Mesenchymal stem cell (in vitro differentiated cells and primary cell): ENCODE measurements around the gene HPS3.

Experiments used
- DNase-seq: peaks from one replicate; pipeline ENCODE4 v3.0.0-alpha.2; 2013
- H2AFZ ChIP-seq: one replicate; pipeline ENCODE4 v1.6.1; 2013; ENCODE audit warnings: low read depth, mild to moderate bottlenecking, control low read depth, inconsistent platforms, low read length, moderate library complexity
- H2AK5ac ChIP-seq: 2 replicates; pipeline ENCODE4 v1.6.1; 2013; ENCODE audit warnings: low read length, moderate library complexity, mild to moderate bottlenecking, inconsistent platforms; ENCODE audit not compliant: severe bottlenecking
- H2BK120ac ChIP-seq: one replicate; pipeline ENCODE4 v1.6.1; 2013; ENCODE audit warnings: low read depth, mild to moderate bottlenecking, inconsistent platforms, low read length, moderate library complexity
- H2BK12ac ChIP-seq, 2 experiments: one replicate each; pipeline ENCODE4 v1.6.1; 2013; ENCODE audit warnings: inconsistent platforms in 2 of 2, low read length in 2 of 2, mild to moderate bottlenecking in 2 of 2, moderate library complexity in 2 of 2, control low read depth in 1 of 2
- H2BK15ac ChIP-seq: one replicate; pipeline ENCODE4 v1.6.1; 2013; ENCODE audit warnings: mild to moderate bottlenecking, low read depth, inconsistent platforms; ENCODE audit not compliant: poor library complexity, severe bottlenecking
- H2BK5ac ChIP-seq: 2 replicates; pipeline ENCODE4 v1.6.1; 2013; ENCODE audit warnings: low read depth, mild to moderate bottlenecking, low read length, control low read depth, inconsistent platforms; ENCODE audit not compliant: poor library complexity, severe bottlenecking
- H3K14ac ChIP-seq, 2 experiments: one replicate each; pipeline ENCODE4 v1.6.1; 2013; ENCODE audit warnings: inconsistent platforms in 2 of 2, low read length in 2 of 2, control low read depth in 1 of 2, mild to moderate bottlenecking in 1 of 2, moderate library complexity in 1 of 2
- H3K18ac ChIP-seq, 2 experiments: one replicate each; pipeline ENCODE4 v1.6.1; 2013; ENCODE audit warnings: inconsistent platforms in 2 of 2, low read length in 2 of 2, control low read depth in 1 of 2, low read depth in 1 of 2, mild to moderate bottlenecking in 1 of 2
- H3K23ac ChIP-seq, 2 experiments: one replicate each; pipeline ENCODE4 v1.6.1; 2013; ENCODE audit warnings: inconsistent platforms in 2 of 2, low read length in 2 of 2, mild to moderate bottlenecking in 2 of 2, moderate library complexity in 2 of 2, control low read depth in 1 of 2
- H3K27ac ChIP-seq: 2 replicates; pipeline ENCODE4 v1.5.1; 2013; ENCODE audit warnings: mild to moderate bottlenecking, moderate library complexity, low read length, control low read depth, inconsistent platforms; ENCODE audit not compliant: poor library complexity, severe bottlenecking
- H3K27me3 ChIP-seq, 2 experiments: 2 replicates each; pipeline versions ENCODE4 v1.6.1 to v1.7.0; 2013; ENCODE audit warnings: low read length in 2 of 2, mild to moderate bottlenecking in 2 of 2, moderate library complexity in 2 of 2, control low read depth in 1 of 2, inconsistent platforms in 1 of 2; ENCODE audit not compliant: control insufficient read depth in 1 of 2, insufficient read depth in 1 of 2
- H3K36me3 ChIP-seq, 2 experiments: 2 replicates each; pipeline versions ENCODE4 v1.6.1 to v1.7.0; 2013; ENCODE audit warnings: low read length in 2 of 2, control low read depth in 1 of 2, inconsistent platforms in 1 of 2, low read depth in 1 of 2, mild to moderate bottlenecking in 1 of 2; ENCODE audit not compliant: insufficient read depth in 2 of 2, control insufficient read depth in 1 of 2
- H3K4ac ChIP-seq, 2 experiments: one replicate each; pipeline ENCODE4 v1.6.1; 2013; ENCODE audit warnings: inconsistent platforms in 2 of 2, low read length in 2 of 2, mild to moderate bottlenecking in 2 of 2, moderate library complexity in 2 of 2, control low read depth in 1 of 2, low read depth in 1 of 2
- H3K4me1 ChIP-seq: 2 replicates; pipeline ENCODE4 v1.6.1; 2013; ENCODE audit warnings: low read depth, low read length, control low read depth; ENCODE audit not compliant: control insufficient read depth, insufficient read depth
- H3K4me2 ChIP-seq: 2 replicates; pipeline ENCODE4 v1.6.1; 2013; ENCODE audit warnings: low read length, mild to moderate bottlenecking, inconsistent platforms; ENCODE audit not compliant: poor library complexity, severe bottlenecking
- H3K4me3 ChIP-seq, 2 experiments: 2 replicates each; pipeline versions ENCODE4 v1.5.1 to v1.7.0; 2013; ENCODE audit warnings: low read length in 2 of 2, mild to moderate bottlenecking in 2 of 2, control low read depth in 1 of 2, low read depth in 1 of 2; ENCODE audit not compliant: insufficient read depth in 1 of 2
- H3K79me1 ChIP-seq: replicated peaks from 2 replicates; pipeline ENCODE4 v1.6.1; 2013; ENCODE audit warnings: mild to moderate bottlenecking, control low read depth, low read length, inconsistent platforms; ENCODE audit not compliant: poor library complexity, severe bottlenecking
- H3K9ac ChIP-seq: 2 replicates; pipeline ENCODE4 v1.7.0; 2013; ENCODE audit warnings: mild to moderate bottlenecking, low read length, moderate library complexity
- H3K9me3 ChIP-seq: 2 replicates; pipeline ENCODE4 v1.7.0; 2013; ENCODE audit warnings: mild to moderate bottlenecking, low read length; ENCODE audit not compliant: control insufficient read depth
- H4K8ac ChIP-seq: one replicate; pipeline ENCODE4 v1.6.1; 2013; ENCODE audit warnings: inconsistent platforms, mild to moderate bottlenecking, low read length, moderate library complexity
- H4K91ac ChIP-seq: one replicate; pipeline ENCODE4 v1.6.1; 2013; ENCODE audit warnings: mild to moderate bottlenecking, low read length, inconsistent platforms
- WGBS: methylation state at CpG from one replicate; pipeline ENCODE4 v1.1.7; 2013; ENCODE audit warnings: mixed read lengths; 5-methylcytosine and 5-hydroxymethylcytosine counted together

The HPS3 gene

GRCh38 chr3:149167898-149168297 is 38.5 kb downstream of the HPS3 start:
- H3K4me2 ChIP-seq = no peak overlapping the region
- H3K79me1 ChIP-seq = peaks cover 7% of the 10 kb centered on the region
- no peaks in the 10 kb centered on the region for H3K9me3 ChIP-seq
- no peak for DNase-seq
- no peak overlapping the region for H3K14ac ChIP-seq
- H2AK5ac ChIP-seq = no peak overlapping the region
- H3K27ac ChIP-seq = no peak overlapping the region
- peaks cover 8 to 97% of the 10 kb centered on the region in 2 experiments for H3K36me3 ChIP-seq
- H2BK15ac ChIP-seq = no peak overlapping the region
- no peak overlapping the region for H3K18ac ChIP-seq
- H2AFZ ChIP-seq = no peak overlapping the region
- H3K4me3 ChIP-seq = no peak overlapping the region
- H3K9ac ChIP-seq = no peak overlapping the region
- H3K4me1 ChIP-seq = no peaks in the 10 kb centered on the region
- no peak overlapping the region for H2BK5ac ChIP-seq
- no peak overlapping the region for H2BK12ac ChIP-seq
- no peak overlapping the region for H2BK120ac ChIP-seq
- 80% methylated on average over 1 of the region's 2 CpGs for WGBS
- H3K23ac ChIP-seq = no peak overlapping the region
- H3K4ac ChIP-seq = no peak overlapping the region
- no peaks in the 10 kb centered on the region for H3K27me3 ChIP-seq
- H4K91ac ChIP-seq = no peak overlapping the region
- no peak overlapping the region for H4K8ac ChIP-seq

GRCh38 chr3:149170672-149171071 is 41.2 kb downstream of the HPS3 start:
- WGBS = 100% methylated on average over 2 of the region's 7 CpGs
- Histone ChIP-seq H3K14ac (no peak overlapping the region), H3K4ac (no peak overlapping the region), H3K79me1 (no peaks in the 10 kb centered on the region), H2AK5ac (no peak overlapping the region), H3K4me3 (no peak overlapping the region), H4K8ac (no peak overlapping the region), H3K9me3 (peaks cover 8% of the 10 kb centered on the region), H3K36me3 (peaks cover 0 to 98% of the 10 kb centered on the region in 2 experiments), H2BK5ac (no peak overlapping the region), H2BK15ac (no peak overlapping the region), H3K9ac (no peak overlapping the region), H3K27ac (no peak overlapping the region), H4K91ac (no peak overlapping the region), H3K27me3 (no peaks in the 10 kb centered on the region), H3K18ac (no peak overlapping the region), H3K4me1 (no peaks in the 10 kb centered on the region), H2BK12ac (no peak overlapping the region), H2AFZ (no peak overlapping the region), H2BK120ac (no peak overlapping the region), H3K23ac (no peak overlapping the region), H3K4me2 (no peak overlapping the region)
- DNase-seq = no peak

GRCh38 chr3:149174901-149175300 is 45.5 kb downstream of the HPS3 start:
- Histone ChIP-seq H3K9me3 (peaks cover 21% of the 10 kb centered on the region), H3K4me1 (no peaks in the 10 kb centered on the region), H3K14ac (no peak overlapping the region), H3K27ac (peak overlapping the region; percentile 47), H3K4me2 (no peak overlapping the region), H4K8ac (no peak overlapping the region), H3K4me3 (no peak overlapping the region), H3K9ac (no peak overlapping the region), H3K27me3 (no peaks in the 10 kb centered on the region), H2BK5ac (no peak overlapping the region), H3K79me1 (no peaks in the 10 kb centered on the region), H2BK15ac (no peak overlapping the region), H3K23ac (no peak overlapping the region), H2AFZ (no peak overlapping the region), H3K18ac (no peak overlapping the region), H2BK12ac (no peak overlapping the region), H4K91ac (no peak overlapping the region), H2AK5ac (no peak overlapping the region), H3K4ac (no peak overlapping the region), H2BK120ac (no peak overlapping the region), H3K36me3 (peaks cover 0 to 72% of the 10 kb centered on the region in 2 experiments)
- 100% methylated on average over 3 of the region's 3 CpGs for WGBS
- DNase-seq = no peak

- no peak overlapping the region for H2AFZ ChIP-seq
- H2AK5ac ChIP-seq = no peak overlapping the region
- H3K9me3 ChIP-seq = peaks cover 21% of the 10 kb centered on the region
- no peak overlapping the region for H4K91ac ChIP-seq
- no peaks in the 10 kb centered on the region for H3K79me1 ChIP-seq
- no peak overlapping the region for H4K8ac ChIP-seq
- H3K4me3 ChIP-seq = peak overlapping the region in 1 of 2 experiments; percentile 0
- no peak overlapping the region for H2BK5ac ChIP-seq
- no peaks in the 10 kb centered on the region for H3K27me3 ChIP-seq
- no peak overlapping the region for H3K18ac ChIP-seq
- no peak overlapping the region for H3K9ac ChIP-seq
- no peak overlapping the region for H3K4me2 ChIP-seq
- no peak overlapping the region for H2BK15ac ChIP-seq
- H3K4me1 ChIP-seq = peaks cover 4% of the 10 kb centered on the region
- peaks cover 0 to 52% of the 10 kb centered on the region in 2 experiments for H3K36me3 ChIP-seq
- DNase-seq = no peak
- 100% methylated on average over 1 of the region's 1 CpG for WGBS
- no peak overlapping the region for H3K14ac ChIP-seq
- no peak overlapping the region for H3K23ac ChIP-seq
- H3K27ac ChIP-seq = no peak overlapping the region
- H3K4ac ChIP-seq = no peak overlapping the region
- no peak overlapping the region for H2BK120ac ChIP-seq
- H2BK12ac ChIP-seq = no peak overlapping the region
Observed at GRCh38 chr3:149177122-149177521, 47.7 kb downstream of the HPS3 start.
